ENCODE results near the gene TMEM272. TPM values are rescaled to one million over a fixed set of nuclear protein-coding genes. Genes with fewer than 3 reads are reported as not detected.

The TMEM272 gene
- total and polyA plus RNA-seq, 2 experiments from 2014 or later, result 0.11 to 0.76 TPM

GRCh38 chr13:51846756-51847155 is 1.8 kb upstream of the TMEM272 start:
- Histone ChIP-seq H3F3A (replicated peaks; ENCODE audit: low read depth) (no peaks in the 10 kb centered on the region), H2AFZ (no peak overlapping the region), H3K4me2 (no peak overlapping the region), H3K79me2 (replicated peaks; ENCODE audit: insufficient read depth) (no peaks in the 10 kb centered on the region), H3K27me3 (ENCODE audit: insufficient read depth) (no peaks in the 10 kb centered on the region), H3K36me3 (ENCODE audit: insufficient read depth) (no peaks in the 10 kb centered on the region), H4K20me1 (replicated peaks; ENCODE audit: insufficient read depth) (no peaks in the 10 kb centered on the region), H3K27ac (ENCODE audit: low read depth) (no peak overlapping the region), H3K4me1 (ENCODE audit: insufficient read depth) (no peaks in the 10 kb centered on the region), H3K9me2 (ENCODE audit: insufficient read depth) (peaks cover 6% of the 10 kb centered on the region; the same call in 1 of the 2 replicates), H3K4me3 (no peak overlapping the region)
- DNase-seq (ENCODE audit: low spot score) (no peak), ATAC-seq (no peak)
- Mint-ChIP-seq H3K4me1 (peaks cover 11% of the 10 kb centered on the region; the same call in 2 of the 3 replicates), H3K4me3 (no peak overlapping the region), H3K27ac (no peak overlapping the region), H3K27me3 (ENCODE audit: insufficient read depth, low read depth, poor library complexity) (peaks cover 8% of the 10 kb centered on the region), H3K36me3 (ENCODE audit: low read depth) (peaks cover 3% of the 10 kb centered on the region; the same call in 1 of the 3 replicates), H3K9me3 (peaks cover 9% of the 10 kb centered on the region)
- TF ChIP-seq EZH2phosphoT487 (IDR thresholded peaks at IDR 0.05; ENCODE audit: unreplicated experiment) (no peak), EZH2 (IDR thresholded peaks at IDR 0.05; ENCODE audit: low read depth, unreplicated experiment) (no peak), ZNF331 (CRISPR knock-in tag; IDR thresholded peaks at IDR 0.05; ENCODE audit: low read depth) (no peak), ZNF114 (CRISPR knock-in tag; IDR thresholded peaks at IDR 0.05) (no peak), ZNF462 (CRISPR knock-in tag; IDR thresholded peaks at IDR 0.05) (no peak), POLR2AphosphoS5 (IDR thresholded peaks at IDR 0.05; ENCODE audit: low read depth) (no peak), NANOG (IDR thresholded peaks at IDR 0.05; ENCODE audit: borderline replicate concordance) (no peak), STAT1 (IDR thresholded peaks at IDR 0.05; ENCODE audit: unreplicated experiment) (no peak), ETS1 (IDR thresholded peaks at IDR 0.05) (no peak), CREB1 (CRISPR knock-in tag; IDR thresholded peaks at IDR 0.05; ENCODE audit: low read depth) (no peak), REST (IDR thresholded peaks at IDR 0.05; ENCODE audit: unreplicated experiment) (no peak), JUNB (IDR thresholded peaks at IDR 0.05; ENCODE audit: unreplicated experiment) (no peak)
- TF ChIP-seq, protein P1, sequence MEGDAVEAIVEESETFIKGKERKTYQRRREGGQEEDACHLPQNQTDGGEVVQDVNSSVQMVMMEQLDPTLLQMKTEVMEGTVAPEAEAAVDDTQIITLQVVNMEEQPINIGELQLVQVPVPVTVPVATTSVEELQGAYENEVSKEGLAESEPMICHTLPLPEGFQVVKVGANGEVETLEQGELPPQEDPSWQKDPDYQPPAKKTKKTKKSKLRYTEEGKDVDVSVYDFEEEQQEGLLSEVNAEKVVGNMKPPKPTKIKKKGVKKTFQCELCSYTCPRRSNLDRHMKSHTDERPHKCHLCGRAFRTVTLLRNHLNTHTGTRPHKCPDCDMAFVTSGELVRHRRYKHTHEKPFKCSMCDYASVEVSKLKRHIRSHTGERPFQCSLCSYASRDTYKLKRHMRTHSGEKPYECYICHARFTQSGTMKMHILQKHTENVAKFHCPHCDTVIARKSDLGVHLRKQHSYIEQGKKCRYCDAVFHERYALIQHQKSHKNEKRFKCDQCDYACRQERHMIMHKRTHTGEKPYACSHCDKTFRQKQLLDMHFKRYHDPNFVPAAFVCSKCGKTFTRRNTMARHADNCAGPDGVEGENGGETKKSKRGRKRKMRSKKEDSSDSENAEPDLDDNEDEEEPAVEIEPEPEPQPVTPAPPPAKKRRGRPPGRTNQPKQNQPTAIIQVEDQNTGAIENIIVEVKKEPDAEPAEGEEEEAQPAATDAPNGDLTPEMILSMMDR (conservative IDR thresholded peaks at IDR 0.05; ENCODE audit: low read depth in 2 of 2), result no peak

Measured in GM23338 (cell line).